H1 (cell line): ENCODE measurements around the gene CRYGS. TPM values are rescaled to one million over a fixed set of nuclear protein-coding genes. Genes with fewer than 3 reads are reported as not detected.

Experiments
- CTCF ChIA-PET: fragments of 300-600 bp; sonication (Branson Sonifier 250); formaldehyde crosslinking; loops from one replicate; lab custom pipeline; 2021; ENCODE audit not compliant: partially characterized antibody; lab: Charles Lee
- POLR2A ChIA-PET: fragments of 300-600 bp; sonication (Branson Sonifier 250); formaldehyde crosslinking; loops from one replicate; lab custom pipeline; 2021; ENCODE audit warnings: inconsistent platforms; ENCODE audit not compliant: partially characterized antibody; lab: Charles Lee
- DNase-seq, 2 experiments: peaks; one replicate each; pipeline versions ENCODE4 v3.0.0 to v3.0.0-alpha.2; 2010 to 2022; ENCODE audit warnings: low spot score in 2 of 2, low read depth in 1 of 2, mixed read lengths in 1 of 2
- FAIRE-seq: peaks from 2 replicates; lab custom pipeline; 2011; peaks lifted over from hg19 to GRCh38; lab: Jason Lieb, UNC
- H2AFZ ChIP-seq: 2 replicates; pipeline ENCODE4 v1.8.1; 2012; ENCODE audit warnings: low read length, inconsistent platforms
- H2AK5ac ChIP-seq: 2 replicates; pipeline ENCODE4 v1.6.1; 2013; ENCODE audit warnings: low read depth, low read length
- H2BK120ac ChIP-seq: replicated peaks from 2 replicates; pipeline ENCODE3; 2013; ENCODE audit warnings: low read depth, low read length, inconsistent platforms
- H2BK12ac ChIP-seq: 2 replicates; pipeline ENCODE4 v1.6.1; 2013; ENCODE audit warnings: low read depth, low read length
- H2BK15ac ChIP-seq: 2 replicates; pipeline ENCODE4 v1.6.1; 2013; ENCODE audit warnings: low read length
- H2BK20ac ChIP-seq: 2 replicates; pipeline ENCODE4 v1.6.1; 2013; ENCODE audit warnings: low read length
- H2BK5ac ChIP-seq: 2 replicates; pipeline ENCODE4 v1.6.1; 2013; ENCODE audit warnings: low read depth, low read length
- H3K14ac ChIP-seq: 2 replicates; pipeline ENCODE4 v1.6.1; 2013; ENCODE audit warnings: inconsistent platforms; ENCODE audit not compliant: insufficient read length
- H3K18ac ChIP-seq: 2 replicates; pipeline ENCODE4 v1.6.1; 2013; ENCODE audit warnings: low read length; ENCODE audit errors: extremely low read depth
- H3K23ac ChIP-seq: 2 replicates; pipeline ENCODE4 v1.6.1; 2013; ENCODE audit warnings: inconsistent platforms; ENCODE audit not compliant: insufficient read length
- H3K23me2 ChIP-seq: 2 replicates; pipeline ENCODE4 v1.6.1; 2013; ENCODE audit warnings: low read depth, low read length
- H3K27ac ChIP-seq: 2 replicates; pipeline ENCODE4 v1.6.1; 2011; ENCODE audit warnings: low read depth, low read length, inconsistent platforms
- H3K27me3 ChIP-seq, 4 experiments: replicated peaks in 1 of 4; 1 replicate in 1 of 4; 2 replicates in 3 of 4; pipeline versions ENCODE4 v1.6.1 to v1.8.1; 2011 to 2013; ENCODE audit warnings: low read length in 3 of 4, mild to moderate bottlenecking in 3 of 4, inconsistent platforms in 2 of 4, mixed read lengths in 2 of 4, moderate library complexity in 1 of 4; ENCODE audit not compliant: control insufficient read depth in 3 of 4, insufficient read depth in 3 of 4; ENCODE audit errors: extremely low read depth in 1 of 4
- H3K36me3 ChIP-seq, 4 experiments: 2 replicates each; pipeline versions ENCODE4 v1.6.1 to v1.8.1; 2011 to 2013; ENCODE audit warnings: mild to moderate bottlenecking in 4 of 4, low read length in 3 of 4, moderate library complexity in 2 of 4, control low read depth in 1 of 4, inconsistent platforms in 1 of 4; ENCODE audit not compliant: insufficient read depth in 4 of 4, control insufficient read depth in 2 of 4
- H3K4ac ChIP-seq: replicated peaks from 2 replicates; pipeline ENCODE3; 2013; ENCODE audit warnings: low read length, low read depth, mixed read lengths, inconsistent platforms; ENCODE audit not compliant: insufficient read length
- H3K4me1 ChIP-seq, 4 experiments: replicated peaks in 1 of 4; 1 replicate in 1 of 4; 2 replicates in 3 of 4; pipeline versions ENCODE4 v1.6.1 to v1.8.1; 2011 to 2013; ENCODE audit warnings: low read length in 3 of 4, inconsistent platforms in 2 of 4, mixed read lengths in 1 of 4; ENCODE audit not compliant: insufficient read depth in 4 of 4, control insufficient read depth in 3 of 4
- H3K4me2 ChIP-seq, 2 experiments: 2 replicates each; pipeline versions ENCODE4 v1.6.1 to v1.8.1; 2011 to 2013; ENCODE audit warnings: low read depth in 2 of 2, low read length in 2 of 2, control low read depth in 1 of 2, inconsistent platforms in 1 of 2, mild to moderate bottlenecking in 1 of 2; ENCODE audit not compliant: insufficient read depth in 1 of 2
- H3K4me3 ChIP-seq, 4 experiments: fragments of 200-600, 300-600 bp in 1 of 4; sonication (generic), shearing (Covaris generic), sonication (Bioruptor Twin) in 1 of 4; 2 replicates each; pipeline versions ENCODE4 v1.5.1 to v1.8.1; 2011 to 2016; ENCODE audit warnings: low read length in 4 of 4, low read depth in 3 of 4, control low read depth in 2 of 4, inconsistent platforms in 2 of 4, mild to moderate bottlenecking in 2 of 4, mixed read lengths in 1 of 4, moderate library complexity in 1 of 4; ENCODE audit not compliant: insufficient read depth in 2 of 4; ENCODE audit errors: extremely low read depth in 1 of 4
- H3K56ac ChIP-seq: replicated peaks from 2 replicates; pipeline ENCODE3; 2013; ENCODE audit warnings: low read depth, mild to moderate bottlenecking, mixed read lengths, low read length, inconsistent platforms; ENCODE audit not compliant: insufficient read length
- H3K79me1 ChIP-seq: 2 replicates; pipeline ENCODE4 v1.6.1; 2013; ENCODE audit warnings: low read depth, low read length, control low read depth
- H3K79me2 ChIP-seq, 2 experiments: 2 replicates each; pipeline versions ENCODE4 v1.6.1 to v1.8.1; 2012 to 2013; ENCODE audit warnings: low read length in 2 of 2, mild to moderate bottlenecking in 2 of 2, inconsistent platforms in 1 of 2; ENCODE audit not compliant: insufficient read depth in 2 of 2, control insufficient read depth in 1 of 2
- H3K9ac ChIP-seq, 4 experiments: replicated peaks in 1 of 4; 1 replicate in 1 of 4; 2 replicates in 3 of 4; pipeline versions ENCODE4 v1.6.1 to v1.8.1; 2011 to 2013; ENCODE audit warnings: low read depth in 3 of 4, low read length in 3 of 4, control low read depth in 2 of 4, mild to moderate bottlenecking in 2 of 4, moderate library complexity in 2 of 4, inconsistent platforms in 1 of 4; ENCODE audit errors: extremely low read depth in 1 of 4
- H3K9me3 ChIP-seq, 2 experiments: 2 replicates each; pipeline versions ENCODE4 v1.6.1 to v1.8.1; 2012 to 2013; ENCODE audit warnings: mild to moderate bottlenecking in 2 of 2, moderate library complexity in 2 of 2, control low read depth in 1 of 2, inconsistent platforms in 1 of 2, low read depth in 1 of 2, low read length in 1 of 2, mixed read lengths in 1 of 2; ENCODE audit not compliant: insufficient read depth in 2 of 2
- H4K20me1 ChIP-seq, 2 experiments: replicated peaks in 1 of 2; 2 replicates each; pipeline versions ENCODE3 to v1.8.1; 2011 to 2013; ENCODE audit warnings: inconsistent platforms in 2 of 2, low read length in 2 of 2, mild to moderate bottlenecking in 1 of 2; ENCODE audit not compliant: insufficient read depth in 2 of 2, control insufficient read depth in 1 of 2
- H4K5ac ChIP-seq: 2 replicates; pipeline ENCODE4 v1.6.1; 2013; ENCODE audit warnings: low read length, low read depth, mixed read lengths, inconsistent platforms; ENCODE audit not compliant: insufficient read length
- H4K8ac ChIP-seq: 2 replicates; pipeline ENCODE4 v1.8.0; 2013; ENCODE audit warnings: mild to moderate bottlenecking, moderate library complexity, low read length, inconsistent platforms; ENCODE audit not compliant: insufficient read depth; ENCODE audit errors: extremely low read depth
- H4K91ac ChIP-seq: replicated peaks from 2 replicates; pipeline ENCODE3; 2013; ENCODE audit warnings: low read length, mixed read lengths, inconsistent platforms; ENCODE audit not compliant: insufficient read length
- BRCA1 ChIP-seq: IDR thresholded peaks from 2 replicates; pipeline ENCODE4 v1.6.1; 2012; ENCODE audit warnings: low read depth, low read length, improper control_type of control experiment
- CEBPB ChIP-seq: IDR thresholded peaks from 2 replicates; pipeline ENCODE4 v1.6.1; 2012; ENCODE audit warnings: low read depth, low read length
- CHD1 ChIP-seq: IDR thresholded peaks from 2 replicates; pipeline ENCODE4 v1.6.1; 2012; ENCODE audit warnings: low read depth, low read length, improper control_type of control experiment
- WGBS, 2 experiments: shearing (Covaris generic) in 1 of 2; methylation state at CpG; one replicate each; pipeline versions ENCODE4 v1.1.6 to v1.1.7; 2013 to 2015; ENCODE audit warnings: low lambda C conversion rate in 2 of 2, mixed read lengths in 2 of 2, inconsistent platforms in 1 of 2, low coverage in 1 of 2, missing lambda C conversion rate in 1 of 2; ENCODE audit not compliant: insufficient replicate concordance in 2 of 2, insufficient coverage in 1 of 2, insufficient read length in 1 of 2; ENCODE audit errors: extremely low coverage in 1 of 2, missing lambda C conversion rate in 1 of 2; 5-methylcytosine and 5-hydroxymethylcytosine counted together
- polyA plus RNA-seq, 7 experiments: library from polyadenylated mRNA; depleted of rRNA in 3 of 7; stranded (reverse) in 5 of 7; unstranded in 2 of 7; fragments of >200 nt in 5 of 7; fragments of 200-250 nt in 2 of 7; gene quantifications; 1 replicate in 5 of 7; 2 replicates in 1 of 7; 4 replicates in 1 of 7; pipeline versions ENCODE4 v1.2.1 to v1.2.3, GENCODE V29; 2011 to 2013; ENCODE audit warnings: missing spikeins in 2 of 7, mixed read lengths in 2 of 7
- total RNA-seq: library from RNA; stranded (reverse); fragmentation: NEBNext Ultra II Directional; extraction: Animal tissue kit (Norgen Biotek cat#: 25700); gene quantifications from 2 replicates; pipeline ENCODE4 v1.2.1, GENCODE V29; 2021

The CRYGS gene
- total and polyA plus RNA-seq, 2 of the 8 experiments (the other 6 are each of a cell fraction or from before 2014, with no cell fraction given), result 1.5 to 1.8 TPM

- H3K27me3 ChIP-seq, result no peaks in the 10 kb centered on the region; a peak in 2 of 7 replicates
- H3K4ac ChIP-seq, result no peak overlapping the region
- no peak for TF ChIP-seq CHD1
- no peak for TF ChIP-seq BRCA1
- peak; percentile 88 for TF ChIP-seq CEBPB
- H3K23ac ChIP-seq, result no peak overlapping the region
- no peak overlapping the region for H2BK5ac ChIP-seq
- no peak overlapping the region for H4K91ac ChIP-seq
- 85% methylated on average over 2 of the region's 2 CpGs; no CpG with 5 or more reads in 1 of the 2 experiments for WGBS, 2 experiments
- FAIRE-seq, result no peak
- no peak overlapping the region for H2BK120ac ChIP-seq
- H2BK20ac ChIP-seq, result no peak overlapping the region
- no peaks in the 10 kb centered on the region for H4K20me1 ChIP-seq
- no peaks in the 10 kb centered on the region for H3K79me2 ChIP-seq
- no peak overlapping the region for H3K18ac ChIP-seq
- H3K79me1 ChIP-seq, result no peaks in the 10 kb centered on the region
- no peak overlapping the region for H2BK15ac ChIP-seq
- peaks cover 0 to 2% (median 0%) of the 10 kb centered on the region in 4 experiments; a peak in 1 of 7 replicates for H3K4me1 ChIP-seq
- ChIA-PET POLR2A (no interaction called here), CTCF (interaction anchor here (0.6 to 3.3 kb wide), 9 partner anchors 8 to 256 kb away, joined by 3 to 16 read pairs (median 4); no protein-coding TSS in a partner anchor)
- no peak overlapping the region for H3K56ac ChIP-seq
- H3K27ac ChIP-seq, result no peak overlapping the region
- no peak overlapping the region for H4K5ac ChIP-seq
- H4K8ac ChIP-seq, result no peak overlapping the region
- no peaks in the 10 kb centered on the region for H3K9me3 ChIP-seq
- H3K14ac ChIP-seq, result no peak overlapping the region
- no peak overlapping the region for H2AK5ac ChIP-seq
- no peak overlapping the region for H3K9ac ChIP-seq
- H3K4me2 ChIP-seq, result no peak overlapping the region
- H3K36me3 ChIP-seq, result no peaks in the 10 kb centered on the region
- H2BK12ac ChIP-seq, result no peak overlapping the region
- no peak for DNase-seq
- peaks cover 2% of the 10 kb centered on the region; the same call in 1 of the 2 replicates for H3K23me2 ChIP-seq
- H2AFZ ChIP-seq, result no peak overlapping the region
- H3K4me3 ChIP-seq, result no peak overlapping the region
Observed at GRCh38 chr3:186516646-186517045, 27.5 kb downstream of the CRYGS start.
